ENCODE data around the gene ZNFX1.
A peak's percentile ranks its signal among the peaks of the same experiment; 100 is the strongest.
"Not testable (repeated sequence)": the region's sequence is repeated elsewhere in the genome, so short reads cannot be mapped to it uniquely, and the experiment has no call there.

The ZNFX1 gene

DNA sequence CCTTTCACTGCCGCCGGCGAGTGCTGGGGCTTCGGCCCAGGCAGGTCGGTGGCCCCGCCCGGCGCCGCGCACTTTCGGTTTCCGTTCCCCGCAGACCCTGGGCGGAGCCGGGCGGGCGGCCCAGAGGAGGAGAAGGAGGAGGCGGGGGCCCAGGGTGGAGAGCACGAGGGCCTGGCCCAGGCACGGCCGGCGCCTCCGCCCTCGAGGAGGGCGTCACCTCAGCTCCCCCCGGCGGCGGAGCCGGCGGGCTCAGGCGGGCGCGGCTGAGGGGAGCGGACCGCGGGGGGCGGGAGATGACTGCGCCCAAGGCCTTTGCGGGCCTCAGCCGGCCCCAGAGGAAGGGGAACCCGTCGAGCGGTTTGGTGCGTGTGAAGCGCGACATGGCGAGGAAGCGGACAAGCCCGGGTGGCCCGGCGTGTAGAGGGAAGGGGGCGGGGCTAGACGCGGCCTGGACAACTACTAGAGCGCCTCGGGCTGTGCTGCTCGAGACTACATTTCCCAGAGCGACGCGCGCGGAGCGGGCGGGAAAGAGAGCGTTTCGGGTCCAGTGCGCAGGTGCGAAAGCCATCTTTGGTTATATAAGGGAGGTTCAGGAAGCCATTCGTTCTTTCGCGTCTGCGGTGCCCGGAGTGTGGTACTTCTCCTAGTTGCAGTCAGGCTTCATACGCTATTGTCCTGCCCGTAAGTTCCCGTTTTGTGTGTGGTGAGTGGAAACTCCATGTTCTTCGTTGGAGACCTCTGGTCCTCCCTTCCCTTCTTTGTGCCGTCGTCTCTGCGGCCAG is at the start of gene ZNFX1:
Gene ZNFX1 (minus strand): TSS at position 22 of the 782 bp plus-strand sequence. CDS start 2,218 bp downstream, outside the sequence.
- DNase-seq: peak; percentile 92

DNA sequence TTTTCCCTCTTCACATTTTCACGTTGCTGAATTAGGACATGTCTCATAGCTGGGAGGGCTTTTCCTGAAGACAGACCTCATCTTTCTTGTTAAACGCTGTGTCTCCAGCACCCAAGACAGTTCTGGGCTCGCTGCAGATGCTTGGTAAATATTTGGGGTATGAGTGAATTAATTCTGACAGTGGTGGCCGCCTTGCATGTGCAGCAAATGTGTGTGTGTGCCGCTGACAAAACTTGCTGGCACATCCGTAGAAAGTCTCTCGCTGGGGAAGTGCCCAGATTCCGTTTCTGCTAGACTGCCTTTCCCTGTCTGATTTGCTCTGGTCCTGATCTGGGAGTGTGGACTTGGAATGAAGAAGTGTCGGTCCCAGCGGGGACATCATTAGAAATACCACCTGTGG is 48.2 kb upstream of the ZNFX1 start:
- DNase-seq: no peak

DNA sequence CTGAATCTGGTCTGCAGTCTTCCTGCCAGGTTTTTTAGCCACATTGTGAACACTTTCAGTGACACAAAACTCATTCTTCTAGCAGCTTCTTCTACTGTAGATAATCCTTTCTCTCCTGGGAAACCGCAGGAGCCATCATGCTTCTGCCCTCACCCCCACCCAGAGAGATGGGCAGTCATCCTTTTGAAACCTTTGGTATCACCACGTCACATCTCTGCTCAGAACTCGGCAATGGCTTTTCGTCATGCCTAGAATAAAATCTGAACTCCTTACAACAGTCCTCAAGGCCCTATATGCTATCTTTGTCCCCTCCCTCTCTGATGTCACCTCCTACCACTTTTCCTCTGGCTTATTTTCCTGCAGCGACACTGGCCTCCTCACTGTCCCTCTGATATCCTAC is 46.4 kb upstream of the ZNFX1 start:
- no peak for DNase-seq

DNA sequence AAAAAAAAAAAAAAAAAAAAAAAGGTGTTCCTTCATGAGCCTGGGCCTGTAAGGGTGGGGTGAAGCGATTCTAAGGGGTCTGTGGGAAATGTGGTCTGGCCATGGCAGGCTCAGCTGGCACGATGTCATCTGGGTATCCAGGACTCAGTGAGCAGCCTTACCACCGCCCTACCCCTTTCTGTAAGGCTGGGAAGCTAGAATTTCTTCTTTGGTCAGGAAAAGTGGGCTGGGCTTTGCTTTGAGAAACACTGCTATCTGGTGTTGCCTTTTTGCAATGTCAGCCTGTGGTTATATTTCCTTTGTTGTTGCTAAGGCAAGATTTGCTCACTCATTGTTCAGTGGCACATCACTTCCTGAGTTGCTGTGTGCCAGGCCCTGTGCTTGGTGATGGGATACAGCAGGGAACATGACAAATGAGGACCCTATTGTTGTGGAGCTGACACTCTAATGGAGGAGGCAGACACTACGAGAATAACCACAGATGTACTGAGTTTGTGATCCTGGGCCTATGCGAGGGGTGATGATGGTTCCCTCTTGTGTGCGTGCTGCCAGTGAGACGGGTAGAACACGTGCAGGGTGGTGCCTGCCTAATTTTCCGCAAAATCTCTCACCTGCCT is 45.9 kb upstream of the ZNFX1 start:
- no peak for DNase-seq

DNA sequence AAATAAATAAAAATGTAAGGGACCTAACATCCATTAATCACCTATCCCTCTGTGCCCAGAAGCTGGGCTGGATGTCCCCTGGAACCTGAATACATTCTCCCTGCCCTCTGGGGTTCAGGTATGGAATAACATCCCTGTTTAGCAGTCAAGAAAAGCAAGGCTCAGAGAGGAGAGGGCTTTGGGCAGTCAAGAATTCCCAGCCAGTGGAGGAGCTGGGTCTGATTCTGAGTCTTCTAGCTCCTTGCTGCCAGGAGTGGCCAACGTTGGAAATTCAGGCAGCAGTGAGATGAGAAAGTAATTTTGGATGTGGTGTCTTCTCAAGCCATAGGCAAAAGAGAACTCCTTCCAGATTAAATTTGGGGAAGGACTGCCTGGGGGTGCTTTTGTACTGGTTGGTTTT is 42.6 kb upstream of the ZNFX1 start:
- DNase-seq: no peak

DNA sequence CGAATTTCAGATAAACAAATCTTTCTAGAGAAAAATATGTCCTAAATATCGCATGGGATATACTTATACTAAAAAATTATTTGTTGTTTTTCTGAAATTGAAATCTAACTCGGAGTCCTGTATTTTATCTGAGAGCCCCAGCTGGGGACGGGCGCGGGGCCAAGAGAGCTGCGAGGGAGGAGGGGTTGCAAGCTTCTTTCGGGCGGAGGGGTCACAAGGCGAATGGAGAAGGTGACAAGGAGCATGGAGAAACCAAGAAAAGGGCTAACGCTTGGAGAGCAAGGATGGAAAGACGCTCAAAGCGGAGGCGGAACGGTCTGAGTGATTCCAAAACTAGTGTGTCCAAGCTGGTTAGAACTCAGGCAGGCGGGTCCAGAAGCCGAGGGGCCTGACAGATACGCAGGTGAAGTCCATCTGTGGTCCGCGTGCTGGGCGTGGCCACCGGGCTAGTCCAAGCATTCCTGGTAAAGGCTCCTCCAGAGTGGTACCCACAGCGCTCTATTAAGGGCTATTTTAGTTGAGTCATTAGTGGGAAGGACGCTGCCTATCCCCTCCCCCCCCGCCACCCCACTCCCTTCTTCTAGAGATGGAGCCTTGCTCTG is 41.5 kb upstream of the ZNFX1 start:
- DNase-seq: no peak

DNA sequence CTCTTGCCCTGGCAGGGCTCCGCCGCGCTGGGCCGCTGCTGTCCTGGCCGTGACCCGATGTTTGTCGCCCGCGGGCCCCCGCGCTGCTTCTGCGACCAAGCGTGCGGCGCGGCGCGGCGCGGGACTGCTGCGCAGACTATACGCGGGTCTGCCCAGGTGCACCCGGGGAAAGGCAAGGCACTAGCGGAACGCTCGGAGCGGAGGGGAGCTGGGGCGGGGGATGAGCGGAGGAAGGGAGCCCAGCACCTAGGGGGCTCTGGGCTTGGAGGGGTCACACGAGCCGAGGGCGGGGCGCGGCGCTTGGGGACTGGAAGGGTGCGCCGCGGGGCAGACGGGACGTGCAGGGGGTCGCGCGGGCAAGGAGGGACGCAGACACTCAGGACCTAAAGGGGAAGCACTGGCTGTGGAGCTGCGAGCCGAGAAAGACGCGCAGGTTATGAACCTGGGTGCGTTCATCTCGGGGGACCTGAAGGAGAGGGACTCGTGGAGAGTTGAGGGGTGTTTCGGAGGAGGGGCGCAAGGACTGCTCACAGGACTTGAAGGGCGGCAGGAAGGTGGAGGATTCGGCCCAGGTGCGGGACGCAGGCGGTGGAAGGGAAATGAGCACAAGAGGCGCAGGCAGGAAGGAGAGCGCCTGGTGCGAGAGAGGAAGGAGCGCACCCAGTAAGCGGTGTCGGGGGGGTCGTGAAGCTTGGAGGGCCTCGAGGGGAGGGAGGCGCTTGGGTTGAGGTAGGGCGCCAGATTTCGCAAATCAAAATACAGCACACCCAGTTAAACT is 40.8 kb upstream of the ZNFX1 start:
- no peak for DNase-seq

DNA sequence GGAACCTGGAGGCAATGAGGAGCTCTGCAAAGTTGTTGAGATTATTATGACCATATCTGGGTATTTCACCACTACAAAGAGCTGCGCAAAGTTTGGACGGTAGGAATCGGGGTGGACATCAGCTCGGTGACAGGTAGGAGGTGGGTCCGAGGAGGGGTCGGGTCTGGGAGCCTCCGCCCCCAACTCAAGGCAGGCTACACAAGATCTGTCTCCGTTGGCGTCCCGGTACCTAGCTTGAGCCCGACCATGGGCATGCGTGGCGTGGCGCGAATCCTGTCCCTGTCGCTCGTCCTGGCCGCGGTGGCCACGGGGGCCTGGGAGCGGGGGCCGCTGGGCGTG is 40.2 kb upstream of the ZNFX1 start:
- DNase-seq: no peak

DNA sequence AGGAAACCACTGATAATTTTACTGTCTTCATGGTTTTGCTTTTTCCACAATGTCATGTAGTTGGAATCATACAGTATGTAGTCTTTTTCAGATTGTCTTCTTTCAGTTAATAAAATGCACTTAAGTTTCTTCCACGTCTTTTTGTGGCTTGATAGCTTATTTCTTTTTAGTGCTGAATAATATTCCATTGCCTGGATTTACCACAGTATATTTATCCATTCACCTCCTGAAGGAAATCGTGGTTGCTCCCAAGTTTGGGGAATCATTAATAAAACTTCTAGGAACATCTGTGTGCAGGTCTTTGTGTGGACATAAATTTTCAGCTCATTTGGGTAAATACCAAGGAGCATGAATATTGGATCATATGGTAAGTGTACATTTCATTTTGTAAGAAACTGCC is 38.8 kb upstream of the ZNFX1 start:
- no peak for DNase-seq

DNA sequence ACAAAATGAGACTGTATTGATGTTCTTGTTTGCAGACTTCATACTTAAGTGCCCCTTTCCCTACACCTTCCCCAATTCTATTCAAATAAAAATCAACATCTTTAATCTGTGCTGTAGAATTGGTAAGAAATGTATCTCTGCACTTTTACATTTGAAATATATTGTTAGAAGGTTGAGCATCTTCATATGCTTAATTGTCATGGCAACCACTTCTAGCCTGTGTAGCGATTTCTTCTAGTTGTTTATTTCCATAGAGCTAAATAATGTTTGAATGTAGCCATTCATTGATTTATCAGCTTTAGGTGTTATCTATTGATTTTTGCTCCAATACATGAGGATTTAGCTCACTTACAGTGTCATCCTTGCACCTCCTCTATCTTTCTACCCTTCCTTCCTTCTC is 37.7 kb upstream of the ZNFX1 start:
- DNase-seq: no peak

DNA sequence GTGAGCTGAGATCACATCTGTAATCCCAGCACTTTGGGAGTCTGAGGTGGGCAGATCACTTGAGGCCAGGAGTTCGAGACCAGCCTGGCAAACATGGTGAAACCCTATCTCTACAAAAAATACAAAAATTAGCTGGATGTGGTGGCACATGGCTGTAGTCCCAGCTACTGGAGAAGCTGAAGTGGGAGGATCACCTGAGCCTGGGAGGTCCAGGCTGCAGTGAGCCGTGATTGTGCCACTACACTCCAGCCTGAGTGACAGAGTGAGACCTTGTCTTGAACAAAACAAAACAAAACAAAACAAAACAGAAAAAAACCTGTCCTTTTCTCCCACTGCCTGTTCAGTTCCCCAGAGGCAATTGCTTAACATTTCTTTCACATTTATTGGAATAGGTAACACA is 36.2 kb upstream of the ZNFX1 start:
- not testable (repeated sequence) for DNase-seq

DNA sequence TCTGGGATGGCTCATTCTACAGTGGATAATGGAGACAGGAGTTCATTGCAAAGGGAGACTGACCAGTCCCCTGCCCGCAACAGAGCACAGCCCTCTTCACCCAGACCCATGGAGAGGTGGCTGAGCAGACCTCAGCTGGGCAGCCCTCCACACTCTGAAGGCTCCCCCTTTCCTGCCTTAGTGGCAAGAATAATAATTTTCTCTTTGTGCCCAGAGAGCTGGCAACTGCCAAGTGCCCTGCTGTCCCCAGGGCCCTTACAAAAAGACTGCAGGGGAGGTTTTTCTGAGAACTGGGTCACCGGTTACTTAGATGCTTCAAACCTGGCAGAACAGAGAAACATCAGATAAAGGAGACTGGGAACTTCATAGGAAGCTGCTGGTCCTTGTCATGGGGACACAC is 35.4 kb upstream of the ZNFX1 start:
- no peak for DNase-seq

DNA sequence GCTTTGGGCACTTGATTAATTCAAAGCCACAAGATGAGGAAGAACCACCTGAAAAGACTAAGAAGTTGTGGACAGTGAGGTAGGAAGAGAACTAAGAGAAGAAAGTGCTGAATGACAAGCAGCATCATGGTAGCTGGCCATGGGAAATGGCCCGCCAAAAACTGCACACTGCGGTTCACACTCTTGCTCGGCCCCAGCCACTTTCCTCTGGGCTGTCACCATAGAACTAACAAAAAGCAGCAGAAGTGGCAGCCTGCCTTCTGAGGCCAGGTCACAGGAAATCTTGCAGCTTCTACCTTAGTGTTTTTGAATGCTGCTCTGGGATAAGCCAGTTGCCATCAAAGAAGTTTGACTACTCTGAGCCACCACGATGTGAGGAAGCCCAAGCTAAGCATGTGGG is 34.8 kb upstream of the ZNFX1 start:
- DNase-seq: no peak

DNA sequence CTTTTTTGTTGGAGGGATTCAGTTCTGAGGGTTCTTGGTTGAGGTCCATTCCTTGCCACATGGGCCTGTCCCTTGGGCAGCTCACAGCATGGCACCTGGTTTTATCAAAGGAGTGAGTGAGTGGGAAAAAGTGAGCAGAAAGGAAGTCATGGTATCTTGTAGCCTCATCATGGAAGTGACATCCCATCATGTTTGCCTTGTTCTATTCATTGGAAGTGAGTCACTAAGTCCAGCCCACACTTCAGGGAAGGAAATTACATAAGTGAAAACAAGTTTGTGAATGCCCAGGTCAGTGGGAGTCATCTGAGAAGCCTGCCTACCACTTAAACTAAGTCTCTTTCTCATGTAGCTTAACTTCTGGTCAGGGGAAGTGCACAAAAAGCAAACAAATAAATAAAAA is 32.8 kb upstream of the ZNFX1 start:
- DNase-seq: no peak

DNA sequence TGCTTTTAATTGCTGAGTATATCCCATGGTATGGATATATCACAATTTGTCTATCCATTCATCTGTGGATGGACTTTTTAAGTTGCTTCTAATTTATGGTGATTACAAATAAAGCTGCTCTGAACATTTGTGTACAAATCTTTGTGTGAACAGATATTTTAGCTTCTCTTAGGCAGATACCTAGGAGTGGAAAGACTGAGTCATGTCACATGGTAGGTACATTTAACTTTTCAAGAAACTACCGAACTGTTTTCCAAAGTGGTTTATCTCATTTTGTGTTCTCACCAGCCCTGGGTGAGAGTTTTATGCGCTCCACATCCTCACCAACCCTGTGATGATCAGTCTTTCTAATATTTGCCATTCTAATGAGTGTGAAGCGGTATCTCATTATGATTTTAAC is 31.0 kb upstream of the ZNFX1 start:
- no peak for DNase-seq

DNA sequence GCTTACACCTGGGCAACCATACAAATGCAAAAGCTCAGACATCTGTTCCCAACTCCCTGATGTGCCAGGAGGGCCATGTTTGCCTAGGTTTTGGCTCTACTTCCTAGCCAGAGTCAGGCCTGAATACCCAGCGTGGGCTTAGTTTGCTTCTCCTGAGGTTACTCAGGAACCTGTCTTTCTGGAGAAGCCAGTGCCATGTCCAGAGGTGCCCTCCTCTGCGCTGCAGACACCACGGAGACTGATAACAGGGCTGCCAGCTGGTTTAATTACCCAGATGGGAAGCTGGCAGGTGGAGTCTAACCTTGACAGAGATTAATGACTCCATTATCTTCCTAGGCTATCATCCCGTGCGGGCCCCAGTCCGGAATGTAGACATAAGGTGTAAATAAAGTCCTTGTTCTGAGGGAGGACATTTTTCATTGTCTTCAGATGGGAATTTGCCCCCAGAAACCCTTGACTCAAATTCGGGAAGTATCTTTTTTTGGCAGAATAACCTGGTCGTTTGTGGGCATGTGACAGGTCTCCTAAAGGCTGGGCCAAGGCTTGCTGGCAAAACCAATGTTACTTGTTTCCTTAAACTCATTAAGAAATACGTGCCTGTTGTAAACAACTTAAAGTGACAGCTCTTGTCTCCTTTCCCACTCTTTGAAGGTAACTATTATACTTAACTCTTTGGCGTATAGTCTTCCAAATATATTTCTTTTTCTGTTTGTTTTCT is 29.2 kb upstream of the ZNFX1 start:
- DNase-seq: no peak

DNA sequence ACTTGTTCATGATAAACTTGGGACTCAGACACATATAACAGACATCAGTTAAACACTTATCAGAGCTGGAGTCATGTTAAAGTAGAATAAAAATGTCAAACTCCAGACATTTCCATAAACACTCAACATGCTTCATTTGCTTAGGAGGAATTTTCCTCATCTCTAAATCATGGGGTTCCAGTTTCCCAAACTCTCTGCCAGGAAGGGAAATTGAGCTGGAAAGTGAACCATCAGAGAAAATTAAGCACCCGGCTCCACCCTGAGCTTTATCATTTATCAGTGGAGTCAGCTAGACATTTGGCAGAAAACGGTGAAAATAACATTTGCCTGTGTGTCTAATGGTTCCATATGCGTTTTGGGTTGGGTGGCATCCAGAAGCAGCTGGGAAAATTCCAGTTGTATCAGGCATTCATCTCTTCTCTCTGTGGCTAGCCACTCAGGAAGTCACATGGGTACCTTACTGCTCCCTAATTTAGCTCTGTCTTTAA is 25.3 kb upstream of the ZNFX1 start:
- DNase-seq: no peak

DNA sequence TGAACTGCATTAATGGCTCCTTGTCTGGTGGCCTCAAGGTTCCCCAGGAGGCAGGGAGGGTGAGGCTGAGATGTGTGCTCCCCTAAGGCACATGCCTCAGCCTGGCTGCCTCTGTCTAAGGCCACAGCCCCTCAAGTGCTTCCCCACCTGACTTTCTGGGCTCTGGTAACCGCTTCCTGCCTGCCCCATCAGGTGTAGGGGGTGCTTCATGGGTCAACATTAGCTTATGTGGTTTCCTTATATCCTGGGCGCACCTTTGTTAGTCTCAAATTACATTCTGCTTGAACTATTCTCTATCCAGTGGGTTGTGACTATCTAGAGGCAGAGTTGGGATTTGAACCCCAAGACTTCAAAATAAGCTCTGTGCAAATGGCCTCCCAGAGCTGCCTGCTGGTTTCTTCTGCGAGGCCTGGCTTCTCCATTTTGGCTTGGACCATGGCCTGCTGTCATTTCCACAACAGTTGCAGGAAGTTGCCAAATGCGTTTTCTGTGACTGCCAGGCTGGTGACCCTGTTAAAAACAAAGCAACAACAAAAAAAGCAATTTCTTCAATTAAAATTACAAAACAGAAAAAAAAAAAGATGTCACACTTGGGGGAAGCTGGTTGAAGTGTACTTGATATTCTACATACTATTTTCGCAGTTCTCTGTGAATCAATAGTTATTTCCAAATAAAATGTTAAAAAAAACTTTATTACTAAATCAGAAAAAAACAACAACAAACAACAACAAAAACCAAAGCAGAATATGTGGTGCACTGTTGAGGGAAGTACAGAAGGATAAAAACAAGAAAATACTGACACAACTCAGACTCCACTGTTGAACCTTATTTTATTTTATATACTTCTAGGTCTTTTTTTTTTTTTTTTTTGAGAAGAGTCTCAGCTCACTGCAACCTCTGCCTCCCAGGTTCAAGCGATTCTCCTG is 20.0 kb upstream of the ZNFX1 start:
- DNase-seq: no peak

DNA sequence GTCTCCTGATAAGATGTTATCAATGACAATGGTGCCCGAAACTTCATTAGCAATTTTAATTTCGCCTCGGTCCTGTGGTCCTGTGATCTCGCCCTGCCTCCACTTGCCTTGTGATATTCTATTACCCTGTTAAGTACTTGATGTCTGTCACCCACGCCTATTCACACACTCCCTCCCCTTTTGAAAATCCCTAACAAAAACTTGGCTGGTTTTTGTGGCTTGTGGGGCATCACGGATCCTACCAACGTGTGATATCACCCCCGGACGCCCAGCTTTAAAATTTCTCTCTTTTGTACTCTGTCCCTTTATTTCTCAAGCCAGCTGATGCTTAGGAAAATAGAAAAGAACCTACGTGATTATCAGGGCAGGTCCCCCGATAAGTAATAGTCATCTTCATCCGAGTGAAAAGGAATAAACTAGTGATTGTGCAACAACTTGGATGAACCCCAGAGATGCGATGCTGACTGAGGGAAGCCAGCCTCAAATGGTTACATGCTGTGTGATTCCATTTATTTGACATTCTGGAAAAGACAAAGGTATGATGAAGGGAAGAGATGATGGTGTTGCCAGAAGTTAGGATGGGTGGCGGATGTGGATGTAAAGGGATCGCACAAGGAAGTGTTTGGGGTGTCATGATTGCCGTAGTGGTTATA is 16.3 kb upstream of the ZNFX1 start:
- DNase-seq: not testable (repeated sequence)

DNA sequence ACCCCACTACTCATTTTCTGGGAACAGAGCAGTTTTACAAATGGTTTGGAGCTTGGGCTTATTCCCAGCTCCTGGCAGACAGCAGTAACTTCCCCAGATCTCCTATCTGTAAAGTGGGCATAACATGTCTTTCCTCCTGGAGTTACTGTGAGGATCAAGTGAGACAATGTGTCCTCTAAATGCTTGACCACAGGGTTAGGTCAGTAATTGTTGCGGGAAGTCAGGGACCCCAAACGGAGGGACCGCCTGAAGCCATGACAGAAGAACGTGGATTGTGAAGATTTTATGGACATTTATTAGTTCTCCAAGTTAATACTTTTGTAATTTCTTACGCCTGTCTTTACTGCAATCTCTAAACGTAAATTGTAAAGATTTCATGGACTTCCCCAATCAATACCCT is 15.3 kb upstream of the ZNFX1 start:
- DNase-seq: no peak

DNA sequence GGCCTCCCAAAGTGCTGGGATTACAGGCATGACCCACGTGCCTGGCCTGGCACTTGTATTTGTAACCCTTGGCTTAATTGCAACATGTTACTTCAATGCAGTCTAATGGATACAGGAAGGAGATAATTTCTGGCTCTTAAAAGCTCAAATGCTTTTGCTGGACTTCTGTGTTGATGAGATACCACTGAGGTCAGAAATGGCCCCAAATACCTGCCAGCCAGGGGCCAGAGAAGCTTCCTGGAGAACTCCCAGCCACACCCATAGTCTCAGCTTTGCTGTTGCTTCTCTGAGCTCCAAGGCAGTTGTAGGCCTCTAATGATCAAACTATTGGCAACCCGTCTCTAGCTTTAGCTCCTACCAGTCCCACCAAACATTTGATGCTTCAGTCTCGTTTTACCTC is 14.2 kb upstream of the ZNFX1 start:
- DNase-seq: no peak
